Transverse colon (tissue), 4 donors: ENCODE measurements around the gene OSBPL3. TPM values are rescaled to one million over a fixed set of nuclear protein-coding genes. Genes with fewer than 3 reads are reported as not detected.

Experiments used
- DNase-seq: peaks from one replicate; pipeline ENCODE4 v3.0.0-alpha.2; 2019
- H3K27ac ChIP-seq, 4 donors: fragments of 200-600 bp; sonication (generic); 2 replicates each; pipeline ENCODE4 v1.5.1; 2016 to 2018; ENCODE audit warnings: inconsistent platforms in 4 of 4
- H3K27me3 ChIP-seq: fragments of 200-600 bp; sonication (generic); 2 replicates; pipeline ENCODE4 v1.5.1; 2017; ENCODE audit warnings: inconsistent platforms
- H3K36me3 ChIP-seq, 4 donors: fragments of 200-600 bp; sonication (generic); 2 replicates each; pipeline ENCODE4 v1.5.1; 2017 to 2019; ENCODE audit warnings: inconsistent platforms in 4 of 4
- H3K4me1 ChIP-seq, 4 donors: fragments of 200-600 bp; sonication (generic); 2 replicates each; pipeline ENCODE4 v1.5.1; 2017 to 2020; ENCODE audit warnings: inconsistent platforms in 4 of 4
- H3K4me3 ChIP-seq, 4 donors: fragments of 200-600 bp; sonication (generic); 1 replicate in 1 of 4; 2 replicates in 3 of 4; pipeline versions ENCODE4 v1.5.1 to v1.6.1; 2017 to 2019; ENCODE audit warnings: inconsistent platforms in 4 of 4
- H3K9me3 ChIP-seq, 2 donors: fragments of 200-600 bp; sonication (generic); 2 replicates each; pipeline ENCODE4 v1.5.1; 2017 to 2019; ENCODE audit warnings: inconsistent platforms in 2 of 2
- EP300 ChIP-seq: sonication (generic); formaldehyde crosslinking; IDR thresholded peaks from one replicate; pipeline ENCODE4 v1.6.1; 2017; ENCODE audit warnings: antibody characterized with exemption, low read depth
- POLR2A ChIP-seq: fragments of 450-650 bp; IDR thresholded peaks from one replicate; pipeline ENCODE4 v1.6.1; 2016; ENCODE audit warnings: antibody characterized with exemption, mild to moderate bottlenecking, moderate library complexity
- POLR2AphosphoS5 ChIP-seq, 3 donors: sonication (generic); formaldehyde crosslinking; IDR thresholded peaks; one replicate each; pipeline ENCODE4 v1.6.1; 2016; ENCODE audit warnings: antibody characterized with exemption in 3 of 3
- WGBS, 2 donors: methylation state at CpG; one replicate each; pipeline ENCODE4 v1.1.5; 2018; ENCODE audit warnings: low coverage in 1 of 2; 5-methylcytosine and 5-hydroxymethylcytosine counted together
- in situ Hi-C, 4 donors: fragments of 200-750 bp; cut with MboI; loops; one replicate each; pipeline versions ENCODE4 v1.15.0 to v1.15.1; 2017; ENCODE audit warnings: low sequenced_read_pairs in 3 of 4, low pct_ligation_motif_present in 1 of 4, low pct_unique_long_range_greater_than_20kb in 1 of 4
- intact Hi-C: fragments of 100-400 bp; cut with DNase I; formaldehyde crosslinking; loops from one replicate; pipeline ENCODE4 v1.15.1; 2023; ENCODE audit warnings: low total_unique reads
- total RNA-seq, 4 donors: library from RNA; depleted of rRNA; stranded (reverse); fragments of >200 nt; gene quantifications; one replicate each; pipeline ENCODE4 v1.1.0, GENCODE V29; 2016
- TF ChIP-seq, protein P1 (sequence below), 5 experiments: fragments of 200-600 bp in 3 of 5; fragments of 450-650 bp in 2 of 5; sonication (generic) in 3 of 5; IDR thresholded peaks; 1 replicate in 2 of 5; 2 replicates in 3 of 5; pipeline ENCODE4 v1.5.1; 2016 to 2017; ENCODE audit warnings: antibody characterized with exemption in 5 of 5, inconsistent platforms in 3 of 5, mild to moderate bottlenecking in 2 of 5, moderate library complexity in 1 of 5

The OSBPL3 gene
- total RNA-seq, 4 donors from 2014 or later = 6.7 to 20.6 (median 8.0) TPM

DNA sequence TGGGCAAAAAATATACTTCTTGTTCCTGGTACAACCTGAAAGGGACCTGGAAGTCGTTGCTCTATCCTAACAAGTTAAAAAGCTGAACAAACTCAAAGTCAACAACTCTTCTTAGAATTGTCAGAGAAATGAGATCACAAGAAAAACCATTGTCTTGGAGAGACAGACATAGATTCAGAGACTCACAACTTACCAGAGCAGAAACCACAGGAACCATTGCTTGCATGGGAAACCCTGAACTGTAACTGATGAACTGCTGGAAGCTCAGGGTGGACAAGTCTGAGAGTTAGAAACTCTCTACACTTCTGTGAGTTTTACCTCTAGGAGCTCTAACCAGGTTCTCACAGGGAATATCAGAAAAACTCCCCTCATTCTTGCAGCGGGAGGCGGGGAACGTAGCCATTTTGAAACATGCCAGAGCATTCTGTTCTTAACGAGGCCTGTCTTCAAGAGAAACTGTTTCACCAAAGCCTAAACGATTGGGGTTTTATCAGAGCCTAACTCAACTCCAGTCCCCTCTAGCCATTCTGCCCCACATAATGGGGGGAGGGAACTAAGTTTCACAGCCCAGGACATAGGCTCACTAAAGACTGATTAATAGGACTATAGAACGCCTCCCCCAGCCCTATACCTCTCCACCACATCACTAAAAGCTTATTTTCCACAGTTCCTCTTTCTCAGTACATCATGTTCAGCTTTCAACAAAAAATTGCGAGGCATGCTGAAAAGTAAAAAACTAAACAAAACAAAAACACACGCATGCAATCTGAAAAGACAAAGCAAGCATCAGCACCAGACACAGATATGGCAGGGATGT is 210.8 kb downstream of the OSBPL3 start:
- WGBS, 2 donors = 52 to 73% methylated on average over 5 to 9 of the region's 9 CpGs
- in situ Hi-C loops = no loop called here
- TF ChIP-seq POLR2AphosphoS5 (IDR thresholded peaks at IDR 0.05) = no peak
- TF ChIP-seq, protein P1, sequence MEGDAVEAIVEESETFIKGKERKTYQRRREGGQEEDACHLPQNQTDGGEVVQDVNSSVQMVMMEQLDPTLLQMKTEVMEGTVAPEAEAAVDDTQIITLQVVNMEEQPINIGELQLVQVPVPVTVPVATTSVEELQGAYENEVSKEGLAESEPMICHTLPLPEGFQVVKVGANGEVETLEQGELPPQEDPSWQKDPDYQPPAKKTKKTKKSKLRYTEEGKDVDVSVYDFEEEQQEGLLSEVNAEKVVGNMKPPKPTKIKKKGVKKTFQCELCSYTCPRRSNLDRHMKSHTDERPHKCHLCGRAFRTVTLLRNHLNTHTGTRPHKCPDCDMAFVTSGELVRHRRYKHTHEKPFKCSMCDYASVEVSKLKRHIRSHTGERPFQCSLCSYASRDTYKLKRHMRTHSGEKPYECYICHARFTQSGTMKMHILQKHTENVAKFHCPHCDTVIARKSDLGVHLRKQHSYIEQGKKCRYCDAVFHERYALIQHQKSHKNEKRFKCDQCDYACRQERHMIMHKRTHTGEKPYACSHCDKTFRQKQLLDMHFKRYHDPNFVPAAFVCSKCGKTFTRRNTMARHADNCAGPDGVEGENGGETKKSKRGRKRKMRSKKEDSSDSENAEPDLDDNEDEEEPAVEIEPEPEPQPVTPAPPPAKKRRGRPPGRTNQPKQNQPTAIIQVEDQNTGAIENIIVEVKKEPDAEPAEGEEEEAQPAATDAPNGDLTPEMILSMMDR (IDR thresholded peaks at IDR 0.05) = no peak
- DNase-seq = no peak
- Histone ChIP-seq H3K27ac (no peak overlapping the region), H3K9me3 (no peaks in the 10 kb centered on the region), H3K4me1 (no peaks in the 10 kb centered on the region), H3K4me3 (no peak overlapping the region), H3K27me3 (peaks cover 10% of the 10 kb centered on the region), H3K36me3 (no peaks in the 10 kb centered on the region)
- intact Hi-C loops = no loop called here

DNA sequence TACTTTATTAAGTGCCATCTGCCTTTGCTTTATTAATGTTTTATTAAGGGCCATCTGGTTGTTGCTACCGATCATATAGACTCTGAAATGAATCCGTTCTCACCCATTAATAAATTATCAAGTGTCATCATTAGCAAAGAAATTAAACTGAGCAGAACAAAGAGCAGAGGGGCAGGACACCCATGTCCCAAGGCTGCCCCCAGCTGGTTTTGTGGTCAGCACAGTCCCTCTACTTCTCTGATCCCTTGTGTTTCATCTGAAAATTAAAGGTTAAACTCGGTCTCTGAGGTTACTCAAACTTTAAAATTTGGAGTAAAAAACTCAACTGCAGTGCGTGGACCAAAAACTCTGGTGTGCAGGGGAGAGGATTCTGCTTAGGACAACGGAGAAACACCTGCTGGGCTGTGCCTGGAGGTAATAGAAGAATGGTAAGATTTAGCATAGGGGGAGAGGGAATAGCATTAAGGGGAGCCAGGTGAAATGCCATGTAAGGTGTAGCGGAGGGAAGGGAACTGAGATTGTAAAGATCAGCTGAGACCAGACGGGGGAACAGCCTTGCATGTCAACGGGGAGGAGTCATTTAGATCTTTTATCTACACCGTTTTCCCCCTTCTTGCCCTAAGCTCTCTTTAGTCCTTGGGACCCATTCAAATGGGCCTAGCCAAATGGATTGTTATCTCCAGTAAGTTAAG is 212.0 kb downstream of the OSBPL3 start:
- 80 to 84% methylated on average over 8 to 9 of the region's 9 CpGs for WGBS, 2 donors
- TF ChIP-seq POLR2A (no peak), EP300 (no peak), POLR2AphosphoS5 (IDR thresholded peaks at IDR 0.05) (no peak)
- TF ChIP-seq, protein P1 (IDR thresholded peaks at IDR 0.05) = no peak
- H3K9me3 ChIP-seq = no peaks in the 10 kb centered on the region
- DNase-seq = no peak
- peaks cover 10% of the 10 kb centered on the region for H3K27me3 ChIP-seq
- intact Hi-C loops (no loop called here), in situ Hi-C loops (no loop called here)
- no peak overlapping the region for H3K4me3 ChIP-seq
- H3K4me1 ChIP-seq = no peaks in the 10 kb centered on the region
- no peak overlapping the region for H3K27ac ChIP-seq
- H3K36me3 ChIP-seq = no peaks in the 10 kb centered on the region

DNA sequence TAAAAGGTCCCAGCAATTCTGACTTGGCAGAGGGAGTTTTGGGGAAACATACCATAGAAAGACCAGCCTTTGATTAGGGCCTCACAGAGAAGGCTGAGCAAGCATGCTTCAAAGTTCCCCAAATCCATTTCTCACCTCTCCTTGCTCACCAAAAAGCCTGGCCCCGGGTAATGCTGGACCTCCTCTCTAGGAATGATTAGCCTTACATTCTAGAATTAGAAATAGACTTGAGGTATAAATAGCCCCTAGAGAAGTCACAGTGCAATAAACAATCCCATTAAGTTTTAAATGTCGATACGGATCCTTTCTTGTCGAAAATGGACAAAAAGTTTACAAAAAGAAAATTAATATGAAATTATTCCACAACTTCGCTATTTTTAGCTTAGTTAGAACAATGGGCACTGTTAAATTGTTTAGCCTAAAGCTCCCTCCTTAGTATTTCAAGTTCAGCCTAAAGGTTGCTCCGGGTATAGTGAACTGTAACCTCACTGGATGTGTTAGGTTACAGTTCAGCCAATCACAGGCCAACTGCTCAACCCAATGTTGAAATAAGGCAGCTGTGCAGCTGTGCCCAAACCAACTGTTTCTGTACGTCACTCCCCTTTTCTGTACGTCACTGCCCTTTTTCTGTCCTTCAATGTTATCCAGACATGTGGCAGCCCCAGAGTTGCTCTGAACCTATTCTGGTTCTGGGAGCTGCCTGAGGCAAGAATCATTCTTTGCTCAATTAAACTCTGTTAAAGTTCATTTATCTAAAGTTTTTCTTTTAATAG is 214.8 kb downstream of the OSBPL3 start:
- DNase-seq = no peak
- Histone ChIP-seq H3K27me3 (peaks cover 28% of the 10 kb centered on the region), H3K9me3 (no peaks in the 10 kb centered on the region), H3K27ac (no peak overlapping the region), H3K36me3 (no peaks in the 10 kb centered on the region), H3K4me1 (no peaks in the 10 kb centered on the region), H3K4me3 (no peak overlapping the region)
- in situ Hi-C loops = no loop called here
- intact Hi-C loops = no loop called here
- TF ChIP-seq, protein P1 (IDR thresholded peaks at IDR 0.05) = no peak
- no peak for TF ChIP-seq POLR2A
- no peak for TF ChIP-seq POLR2AphosphoS5 (IDR thresholded peaks at IDR 0.05)
- WGBS, 2 donors = 56 to 58% methylated on average over 8 of the region's 8 CpGs

DNA sequence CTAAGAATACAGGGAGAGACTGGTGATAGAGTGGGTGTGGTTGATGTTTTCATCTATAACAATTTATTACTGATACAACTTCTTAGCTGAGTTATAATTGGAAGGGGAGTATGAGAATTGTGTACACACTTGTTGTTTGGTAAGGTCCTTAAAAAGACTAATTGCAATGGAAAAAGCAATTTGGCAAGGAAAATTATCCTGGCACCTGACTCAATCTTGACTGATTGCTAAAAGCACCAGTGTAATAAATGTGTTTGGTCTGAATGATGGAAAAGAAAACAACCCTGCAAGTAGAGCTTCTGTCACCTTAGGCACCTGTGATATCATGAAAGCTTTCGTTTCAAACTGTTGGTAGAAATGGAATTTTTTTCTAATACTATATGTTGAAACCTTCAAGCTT is 216.0 kb downstream of the OSBPL3 start:
- Histone ChIP-seq H3K4me3 (no peak overlapping the region), H3K36me3 (no peaks in the 10 kb centered on the region), H3K4me1 (no peaks in the 10 kb centered on the region), H3K9me3 (no peaks in the 10 kb centered on the region), H3K27ac (no peak overlapping the region), H3K27me3 (peaks cover 40% of the 10 kb centered on the region)
- intact Hi-C loops (no loop called here), in situ Hi-C loops (no loop called here)
- TF ChIP-seq EP300 = no peak
- no peak for TF ChIP-seq POLR2A
- no peak for TF ChIP-seq POLR2AphosphoS5 (IDR thresholded peaks at IDR 0.05)
- TF ChIP-seq, protein P1 (IDR thresholded peaks at IDR 0.05) = no peak
- no peak for DNase-seq
- WGBS, 2 donors = 33 to 50% methylated on average over 1 of the region's 1 CpG
